Measurements from ENCODE around the gene TMEM145. TPM values are rescaled to one million over a fixed set of nuclear protein-coding genes. Genes with fewer than 3 reads are reported as not detected.

Gene TMEM145
- total and polyA plus RNA-seq, 12 donors, result 0.15 to 1.0 (median 0.49) TPM; not detected in 5

DNA sequence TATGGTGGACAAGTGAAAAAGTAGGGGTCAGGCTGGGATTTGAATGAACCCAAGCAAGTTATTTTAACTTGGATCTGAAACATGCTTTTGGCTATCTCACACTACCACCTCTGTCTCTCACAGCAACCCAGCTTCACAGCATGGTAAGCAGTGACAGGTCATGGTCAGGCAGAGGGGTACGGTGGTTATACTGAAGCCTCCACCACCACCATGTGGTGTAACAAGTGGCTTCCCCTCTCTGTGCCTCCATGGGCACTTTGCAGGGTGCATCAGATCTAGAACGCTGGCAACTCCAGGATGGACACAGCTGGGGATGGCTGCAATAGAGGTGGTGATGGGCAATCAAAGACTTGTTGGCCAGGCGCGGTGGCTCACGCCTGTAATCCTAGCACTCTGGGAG, 739 bp upstream of the TMEM145 start:
- TF ChIP-seq, protein P1, sequence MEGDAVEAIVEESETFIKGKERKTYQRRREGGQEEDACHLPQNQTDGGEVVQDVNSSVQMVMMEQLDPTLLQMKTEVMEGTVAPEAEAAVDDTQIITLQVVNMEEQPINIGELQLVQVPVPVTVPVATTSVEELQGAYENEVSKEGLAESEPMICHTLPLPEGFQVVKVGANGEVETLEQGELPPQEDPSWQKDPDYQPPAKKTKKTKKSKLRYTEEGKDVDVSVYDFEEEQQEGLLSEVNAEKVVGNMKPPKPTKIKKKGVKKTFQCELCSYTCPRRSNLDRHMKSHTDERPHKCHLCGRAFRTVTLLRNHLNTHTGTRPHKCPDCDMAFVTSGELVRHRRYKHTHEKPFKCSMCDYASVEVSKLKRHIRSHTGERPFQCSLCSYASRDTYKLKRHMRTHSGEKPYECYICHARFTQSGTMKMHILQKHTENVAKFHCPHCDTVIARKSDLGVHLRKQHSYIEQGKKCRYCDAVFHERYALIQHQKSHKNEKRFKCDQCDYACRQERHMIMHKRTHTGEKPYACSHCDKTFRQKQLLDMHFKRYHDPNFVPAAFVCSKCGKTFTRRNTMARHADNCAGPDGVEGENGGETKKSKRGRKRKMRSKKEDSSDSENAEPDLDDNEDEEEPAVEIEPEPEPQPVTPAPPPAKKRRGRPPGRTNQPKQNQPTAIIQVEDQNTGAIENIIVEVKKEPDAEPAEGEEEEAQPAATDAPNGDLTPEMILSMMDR (IDR thresholded peaks at IDR 0.05), result no peak
- ATAC-seq, result no peak
- H3K9me3 ChIP-seq, result no peaks in the 10 kb centered on the region
- no peak overlapping the region for H3K4me3 ChIP-seq
- WGBS, 2 donors, result 81 to 83% methylated on average over 5 of the region's 5 CpGs
- H3K4me1 ChIP-seq, result peaks cover 0 to 21% (median 11%) of the 10 kb centered on the region in 9 donors
- no peak overlapping the region for H3K27ac ChIP-seq
- H3K36me3 ChIP-seq, result no peaks in the 10 kb centered on the region
- peaks cover 0 to 51% (median 17%) of the 10 kb centered on the region in 7 donors for H3K27me3 ChIP-seq
- intact Hi-C loops (cut with DNase I), result loop anchor here in 1 of 10 donors (10.0 kb wide), 1 partner anchor 178 kb away; the partner anchor contains the start of gene POU2F2
- DNase-seq, result no peak

DNA sequence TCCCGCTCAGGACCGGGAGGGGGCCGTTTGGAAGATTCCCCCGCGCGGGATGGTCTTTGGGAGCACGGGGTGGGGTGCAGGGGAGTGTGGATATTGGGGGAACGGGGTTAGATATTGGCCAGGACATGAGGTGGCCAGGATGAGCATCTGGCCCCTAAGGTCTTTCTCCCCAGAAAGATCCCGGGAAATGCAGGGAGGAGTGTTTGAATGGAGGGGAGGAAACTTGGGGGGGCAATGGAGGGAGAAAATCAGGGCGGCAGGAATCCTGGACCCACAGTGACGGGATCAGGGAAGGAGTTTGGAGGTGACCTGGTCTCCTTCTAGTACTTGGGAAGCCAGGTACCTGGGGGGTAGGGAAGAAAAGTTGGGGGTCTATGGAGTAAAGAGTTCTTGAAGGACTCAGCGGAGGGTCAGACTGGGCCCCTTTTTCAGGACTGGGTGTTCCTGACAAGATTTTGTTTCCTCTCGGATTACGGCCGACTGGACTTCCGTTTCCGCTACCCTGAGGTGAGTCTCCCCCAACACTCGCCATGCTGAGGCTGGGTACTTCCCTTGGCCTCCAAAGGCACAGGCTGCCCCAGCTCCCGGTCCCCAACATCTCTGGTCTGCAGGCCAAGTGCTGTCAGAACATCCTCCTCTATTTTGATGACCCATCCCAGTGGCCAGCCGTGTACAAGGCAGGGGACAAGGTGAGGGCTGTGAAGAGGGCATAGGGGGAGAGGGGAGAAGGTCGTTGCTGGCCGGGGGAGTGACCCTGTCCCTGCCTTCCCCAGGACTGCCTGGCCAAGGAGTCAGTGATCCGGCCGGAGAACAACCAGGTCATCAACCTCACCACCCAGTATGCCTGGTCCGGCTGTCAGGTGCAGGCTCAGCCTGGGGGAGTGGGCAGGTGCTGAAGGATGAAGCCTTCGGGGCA, 989 bp downstream of the TMEM145 start:
- 28 to 30% methylated on average over 26 of the region's 26 CpGs for WGBS, 2 donors
- intact Hi-C loops (cut with DNase I), result loop anchor here in 1 of 10 donors (10.0 kb wide), 1 partner anchor 179 kb away; the partner anchor contains the start of gene POU2F2
- Histone ChIP-seq H3K4me1 (peaks cover 0 to 21% (median 11%) of the 10 kb centered on the region in 9 donors), H3K27ac (no peak overlapping the region), H3K27me3 (peaks cover 0 to 51% (median 17%) of the 10 kb centered on the region in 7 donors), H3K9me3 (no peaks in the 10 kb centered on the region), H3K36me3 (no peaks in the 10 kb centered on the region), H3K4me3 (peak overlapping the region in 7 of 10 donors; percentile 42 to 64 (median 60))
- DNase-seq (no peak), ATAC-seq (peak in 1 of 8 donors; percentile 16)
- TF ChIP-seq, protein P1 (IDR thresholded peaks at IDR 0.05), result no peak

DNA sequence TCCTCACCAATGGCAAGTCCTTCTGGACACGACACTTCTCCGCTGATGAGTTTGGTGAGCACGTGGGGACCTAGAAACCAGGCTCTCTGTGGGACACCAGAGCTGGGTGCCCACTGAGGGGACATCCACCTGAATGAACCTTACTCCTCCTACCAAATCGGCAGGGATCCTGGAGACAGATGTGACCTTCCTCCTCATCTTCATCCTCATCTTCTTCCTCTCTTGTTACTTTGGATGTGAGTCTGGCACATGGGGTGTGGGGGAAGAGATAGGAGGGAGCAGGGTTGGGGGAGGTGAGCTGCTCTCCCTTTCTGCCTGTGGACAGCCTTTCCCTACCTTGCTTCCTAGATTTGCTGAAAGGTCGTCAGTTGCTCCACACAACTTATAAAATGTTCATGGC, 1.9 kb downstream of the TMEM145 start:
- H3K9me3 ChIP-seq, result no peaks in the 10 kb centered on the region
- no peaks in the 10 kb centered on the region for H3K36me3 ChIP-seq
- no peak overlapping the region for H3K27ac ChIP-seq
- peaks cover 0 to 21% (median 11%) of the 10 kb centered on the region in 9 donors for H3K4me1 ChIP-seq
- ATAC-seq (no peak), DNase-seq (no peak)
- WGBS, 2 donors, result 64 to 76% methylated on average over 5 of the region's 5 CpGs
- peaks cover 0 to 51% (median 17%) of the 10 kb centered on the region in 7 donors for H3K27me3 ChIP-seq
- H3K4me3 ChIP-seq, result no peak overlapping the region
- intact Hi-C loops (cut with DNase I), result loop anchor here in 1 of 10 donors (10.0 kb wide), 1 partner anchor 180 kb away; the partner anchor contains the start of gene POU2F2
- TF ChIP-seq, protein P1 (IDR thresholded peaks at IDR 0.05), result no peak
